GM11168 (cell line): Measurements from ENCODE around the gene POLR2B.
"Not testable (repeated sequence)": the region's sequence is repeated elsewhere in the genome, so short reads cannot be mapped to it uniquely, and the experiment has no call there.

Source experiments
- in situ Hi-C: fragments of 300-500 bp; cut with MboI; formaldehyde crosslinking; loops from one replicate; pipeline ENCODE4 v1.12.0; 2022; ENCODE audit warnings: low sequenced_read_pairs; ENCODE audit not compliant: unreplicated experiment

The POLR2B gene

DNA sequence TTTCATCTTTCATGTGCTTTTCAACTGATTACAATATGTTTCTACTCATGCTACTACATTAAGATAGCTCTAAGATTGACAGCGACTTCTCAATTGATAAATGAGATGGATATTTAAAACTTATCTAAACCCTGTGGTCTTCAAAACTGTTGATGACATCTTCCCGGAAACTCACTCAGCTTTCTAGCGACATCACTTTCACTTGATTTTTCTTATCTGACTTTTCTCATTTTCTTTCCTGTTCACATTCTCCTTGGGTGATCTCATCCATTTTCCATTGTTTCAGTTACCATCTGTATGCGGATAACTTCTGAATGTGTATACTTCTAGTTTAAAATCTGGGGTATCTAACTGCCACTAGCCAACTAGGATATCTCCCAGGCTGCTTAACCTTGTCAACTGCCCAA is 3.1 kb downstream of the POLR2B start:
- in situ Hi-C loops = no loop called here

DNA sequence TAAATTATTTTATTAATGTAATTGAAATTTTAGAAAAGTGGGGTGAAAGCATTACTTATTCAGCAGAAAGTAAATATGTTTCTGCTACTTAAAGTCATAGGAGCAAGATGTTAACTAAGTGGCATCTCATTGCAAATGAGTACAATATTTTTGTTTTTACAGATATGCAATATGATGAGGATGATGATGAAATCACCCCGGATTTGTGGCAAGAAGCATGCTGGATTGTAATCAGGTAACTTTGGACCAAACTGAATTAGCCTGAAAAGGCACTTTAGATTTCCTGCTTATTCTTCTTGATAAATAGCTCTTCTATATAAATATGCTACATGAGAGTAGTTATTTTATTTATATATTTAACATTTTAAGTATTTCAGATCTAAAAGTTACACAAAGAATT is 7.5 kb downstream of the POLR2B start:
- in situ Hi-C loops = no loop called here

DNA sequence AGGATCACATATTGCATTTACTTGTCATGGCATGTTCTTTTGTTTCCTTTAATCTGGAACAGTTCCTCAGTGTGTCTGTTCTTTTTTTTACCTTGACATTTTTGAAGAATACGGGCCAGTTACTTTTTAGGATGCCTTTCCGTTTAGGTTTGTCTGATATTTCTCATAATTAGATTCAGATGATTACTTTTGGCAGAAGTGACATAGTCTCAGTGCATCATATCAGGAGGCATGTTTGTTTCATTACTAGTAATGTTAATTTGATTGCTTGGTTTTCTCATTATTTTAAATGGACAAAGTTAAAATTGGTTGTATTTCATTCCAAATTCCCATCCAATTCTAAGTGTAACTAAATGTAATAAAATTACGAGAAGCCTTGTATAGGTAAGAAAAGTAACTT is 8.3 kb downstream of the POLR2B start:
- in situ Hi-C loops = no loop called here

GRCh38 chr4:56990109-56990905 is 11.6 kb downstream of the POLR2B start:
- in situ Hi-C loops = no loop called here

DNA sequence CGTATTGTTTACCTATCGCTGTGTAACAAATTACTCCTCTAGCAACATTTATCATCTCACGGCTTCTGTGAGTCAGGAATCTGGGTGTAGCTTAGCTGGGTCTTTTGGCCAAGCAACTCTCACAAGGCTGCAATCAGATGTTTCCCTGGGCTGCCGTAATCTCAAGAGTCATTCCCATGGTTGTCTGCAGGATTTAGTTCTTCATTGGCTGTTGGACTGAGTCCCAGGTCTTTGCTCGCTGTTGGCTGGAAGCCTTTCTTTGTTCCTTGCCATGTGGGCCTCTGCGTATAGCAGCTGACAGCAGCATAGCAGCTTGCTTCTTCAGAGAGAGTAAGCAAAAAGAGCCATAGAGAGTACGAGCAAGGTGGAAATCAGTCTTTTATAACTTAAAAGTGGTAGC is 16.8 kb downstream of the POLR2B start:
- in situ Hi-C loops = no loop called here

DNA sequence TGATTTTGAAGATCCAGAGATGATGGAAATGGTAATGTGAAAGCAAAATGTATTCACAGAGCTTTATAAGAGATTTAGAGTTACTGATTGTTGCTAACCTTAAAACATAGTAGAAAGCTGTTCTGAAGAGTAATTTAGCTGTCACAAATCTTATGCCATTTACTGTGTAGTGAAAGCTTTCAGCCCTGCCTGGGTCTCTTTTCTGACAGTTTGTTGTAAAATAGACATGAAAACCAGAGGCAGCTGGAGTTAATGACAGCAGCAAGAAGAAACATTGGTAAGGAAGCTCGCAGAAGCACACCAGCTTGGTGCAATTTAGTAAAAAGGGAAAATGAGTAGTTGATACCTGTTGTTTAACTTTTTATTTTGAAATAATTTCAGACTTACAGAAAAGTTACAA is 21.1 kb downstream of the POLR2B start:
- in situ Hi-C loops = no loop called here

GRCh38 chr4:57013543-57014120 is 34.9 kb downstream of the POLR2B start:
- in situ Hi-C loops = no loop called here

GRCh38 chr4:57018980-57019379 is 40.3 kb downstream of the POLR2B start:
- in situ Hi-C loops = no loop called here

GRCh38 chr4:57020467-57021101 is 41.9 kb downstream of the POLR2B start:
- in situ Hi-C loops = no loop called here

DNA sequence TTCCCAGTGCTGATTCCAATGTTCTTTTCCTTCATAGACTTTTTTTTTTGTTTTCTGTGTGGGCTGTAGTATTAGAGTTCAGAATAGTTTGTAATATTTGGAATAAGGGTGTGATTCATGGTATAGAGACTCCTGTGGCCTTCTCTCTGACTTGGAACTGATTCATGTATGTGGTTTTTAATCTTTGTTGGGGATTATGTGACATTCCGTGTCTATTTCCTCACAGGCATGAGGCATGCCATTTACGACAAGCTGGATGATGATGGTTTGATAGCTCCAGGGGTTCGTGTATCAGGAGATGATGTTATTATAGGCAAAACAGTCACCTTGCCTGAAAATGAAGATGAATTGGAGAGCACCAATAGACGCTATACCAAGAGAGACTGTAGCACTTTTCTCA is 44.4 kb downstream of the POLR2B start:
- in situ Hi-C loops = no loop called here

DNA sequence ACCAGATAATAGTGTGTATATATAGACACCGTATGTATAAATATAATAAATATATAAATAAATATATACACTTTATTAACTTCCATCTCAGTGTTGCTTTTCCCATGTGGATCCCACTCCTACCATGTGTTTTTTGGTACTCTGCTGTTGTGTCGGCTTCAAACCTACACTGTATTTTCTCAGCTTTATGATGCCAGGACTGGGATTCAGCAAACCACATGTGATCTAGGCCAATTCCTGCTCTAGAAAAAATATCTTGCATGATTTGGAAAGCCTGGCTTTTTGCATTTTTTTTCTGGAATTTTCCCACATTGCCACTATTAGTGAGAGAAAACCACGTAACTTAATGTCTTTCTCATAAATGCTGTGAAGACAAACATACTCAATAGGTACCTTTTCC is 55.8 kb downstream of the POLR2B start:
- in situ Hi-C loops = no loop called here

DNA sequence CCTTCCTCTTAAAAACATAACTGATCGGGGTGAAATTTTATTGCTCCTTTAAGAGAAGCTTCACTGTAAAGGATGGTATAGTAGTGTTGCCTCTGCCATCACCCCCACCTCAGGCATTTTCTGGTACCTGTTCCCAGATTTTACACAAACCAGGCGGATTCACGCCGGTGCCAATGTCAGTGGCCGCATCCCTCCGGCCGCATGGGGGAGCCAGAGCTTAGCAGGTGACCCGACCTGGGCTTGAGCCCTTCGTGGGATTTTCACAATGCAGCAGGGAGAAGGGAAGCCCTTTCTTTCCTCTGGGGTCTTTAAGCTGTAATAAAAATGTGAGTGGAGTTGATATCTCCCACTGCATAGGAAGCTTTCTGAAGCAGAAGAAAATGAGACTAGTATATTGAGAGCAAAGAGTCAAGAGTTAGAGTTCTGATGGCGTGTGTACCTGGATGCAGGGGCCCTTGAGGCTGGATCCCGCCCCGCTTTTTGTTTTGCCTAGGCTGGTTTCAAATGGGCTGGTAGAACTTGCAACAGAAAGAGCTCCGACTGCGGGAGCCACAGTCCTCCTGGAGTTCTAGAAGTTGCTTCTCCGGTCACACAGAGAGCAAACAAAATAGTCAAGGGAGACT is 59.4 kb downstream of the POLR2B start:
- in situ Hi-C loops = no loop called here

DNA sequence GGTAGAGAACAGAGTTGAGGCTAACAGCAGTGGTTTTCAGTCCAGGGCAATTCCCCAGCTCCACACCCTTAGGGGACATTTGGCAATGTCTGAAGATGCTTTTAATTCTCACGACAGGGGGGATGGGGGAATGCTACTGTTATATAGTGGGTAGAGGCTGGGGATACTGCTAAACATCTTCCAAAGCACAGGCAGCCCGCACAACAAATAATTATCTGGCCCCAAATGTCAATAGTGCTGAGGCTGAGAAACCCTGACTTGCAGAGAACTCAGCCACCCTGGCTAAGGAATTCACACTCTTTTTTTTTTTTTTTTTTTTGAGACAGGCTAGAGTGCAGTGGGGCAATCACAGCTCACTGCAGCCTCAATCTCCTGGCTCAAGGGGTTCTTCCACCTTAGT is 60.6 kb downstream of the POLR2B start:
- in situ Hi-C loops = no loop called here

- in situ Hi-C loops = no loop called here
These were observed 61.8 kb downstream of the POLR2B start for GRCh38 chr4:57040510-57040909.

- in situ Hi-C loops = no loop called here
These were observed 62.3 kb downstream of the POLR2B start for GRCh38 chr4:57041020-57041419.

DNA sequence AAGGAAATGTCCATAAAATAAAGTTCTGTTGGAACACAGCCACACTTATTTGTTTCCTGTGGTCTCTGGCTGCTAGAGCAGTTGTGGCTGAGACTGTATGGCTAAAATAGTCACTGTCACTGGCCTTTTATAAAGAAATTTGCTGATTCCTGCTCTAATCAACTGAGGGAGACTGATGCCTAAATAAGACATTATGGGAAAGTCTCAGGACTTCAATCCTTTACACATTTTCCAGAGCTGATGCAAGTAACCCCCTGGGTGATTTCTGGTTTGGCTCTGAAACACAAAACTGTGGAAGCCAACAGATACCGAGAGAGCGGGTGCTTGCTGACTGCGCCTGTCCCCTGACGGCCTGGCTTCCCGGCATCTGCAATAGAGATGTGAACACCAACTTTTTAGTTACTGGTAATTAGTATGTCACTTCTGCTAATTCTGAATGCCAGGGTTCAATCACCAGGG is 64.0 kb downstream of the POLR2B start:
- in situ Hi-C loops = no loop called here

DNA sequence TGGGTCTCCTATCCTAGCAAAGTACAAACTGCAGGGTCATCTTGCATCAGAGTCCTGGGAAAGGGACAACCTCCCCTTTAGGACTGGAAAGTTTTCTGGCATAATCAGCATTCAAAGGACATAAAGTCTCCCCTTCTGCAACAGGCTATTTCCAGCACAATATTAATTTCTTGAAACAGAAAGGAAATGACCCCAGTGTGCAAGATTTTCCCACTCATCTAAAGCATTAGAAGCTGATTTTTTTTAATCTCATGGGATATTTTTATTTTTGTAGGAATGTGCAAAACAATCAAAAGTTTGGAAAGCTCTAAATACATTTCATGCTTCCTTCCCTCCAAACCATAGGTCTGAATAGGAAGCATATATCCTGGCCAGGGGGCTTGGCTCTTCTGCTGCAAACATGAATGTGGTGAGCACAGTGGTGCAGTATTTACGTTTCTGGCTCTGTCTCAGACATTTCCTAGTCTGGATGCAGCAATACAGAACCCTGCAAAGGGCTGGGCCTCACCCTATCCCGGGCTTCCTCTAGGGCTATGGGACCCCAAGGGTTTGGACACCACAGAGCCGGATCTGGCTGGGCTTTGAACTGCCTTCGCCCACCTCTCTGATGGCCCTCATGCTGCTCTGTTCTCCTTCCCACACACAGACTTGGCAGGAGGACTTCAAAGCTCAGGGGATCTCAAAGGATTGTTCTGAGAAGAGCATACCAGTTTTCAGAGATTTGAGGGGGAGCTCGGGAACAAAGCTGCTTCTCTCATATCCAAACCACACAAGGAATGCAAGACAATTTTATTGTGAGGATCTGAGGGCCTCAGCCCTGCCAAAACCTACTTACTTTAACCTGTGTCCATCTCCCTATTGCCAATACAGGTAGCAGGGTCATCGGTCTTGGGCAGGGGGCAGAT is 64.9 kb downstream of the POLR2B start:
- in situ Hi-C loops = no loop called here

- in situ Hi-C loops = no loop called here
These were observed 65.6 kb downstream of the POLR2B start for GRCh38 chr4:57044279-57044678.

- in situ Hi-C loops = no loop called here
These were observed 66.3 kb downstream of the POLR2B start for GRCh38 chr4:57044996-57045395.

DNA sequence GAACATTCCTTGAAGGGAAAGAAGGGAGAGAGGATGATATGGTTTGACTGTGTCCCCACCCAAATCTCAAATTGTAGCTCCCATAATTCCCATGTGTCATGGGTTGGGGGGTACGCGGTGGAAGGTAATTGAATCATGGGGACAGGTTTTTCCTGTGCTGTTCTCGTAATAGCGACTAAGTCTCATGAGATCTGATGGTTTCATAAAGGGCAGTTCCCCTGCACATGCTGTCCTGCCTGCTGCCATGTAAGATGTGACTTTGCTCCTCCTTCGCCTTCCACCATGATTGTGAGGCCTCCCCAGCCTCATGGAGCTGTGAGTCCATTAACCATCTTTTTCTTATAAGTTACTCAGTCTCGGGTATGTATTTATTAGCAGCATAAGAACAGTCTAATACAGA is 68.3 kb downstream of the POLR2B start:
- in situ Hi-C loops = not testable (repeated sequence)
